GM12878 (cell line): ENCODE results near the gene MBD3. TPM values are rescaled to one million over a fixed set of nuclear protein-coding genes. Genes with fewer than 3 reads are reported as not detected.

ENCODE experiments used
- NR2C2 ChIP-seq: IDR thresholded peaks from 2 replicates; pipeline ENCODE4 v1.6.1; 2011; ENCODE audit warnings: borderline replicate concordance, low read depth; ENCODE audit not compliant: control insufficient read depth, insufficient read length
- SMC3 ChIP-seq: IDR thresholded peaks from 2 replicates; pipeline ENCODE4 v1.6.1; 2011; ENCODE audit warnings: low read length, improper control_type of control experiment, borderline replicate concordance
- SP1 ChIP-seq: IDR thresholded peaks from one replicate; pipeline ENCODE4 v1.6.1; 2011; ENCODE audit warnings: low read depth, low read length
- polyA plus RNA-seq, 11 experiments: library from polyadenylated mRNA; depleted of rRNA in 4 of 11; unstranded in 6 of 11; stranded (reverse) in 5 of 11; fragments of >200 nt; fragmentation: Nextera tagmentation in 4 of 11; fragmentation: Illumina TruSeq in 1 of 11; extraction: Ambion mirVana in 4 of 11; extraction: Trizol in 1 of 11; gene quantifications; 1 replicate in 1 of 11; 2 replicates in 10 of 11; pipeline versions ENCODE4 v1.2.1 to v1.2.3, GENCODE V29; 2011 to 2016; ENCODE audit warnings: inconsistent platforms in 2 of 11, missing spikeins in 2 of 11, low read depth in 1 of 11
- total RNA-seq, 4 experiments: library from RNA; depleted of rRNA in 3 of 4; stranded (reverse); fragments of >200 nt in 3 of 4; fragmentation: Illumina TruSeq in 1 of 4; extraction: Trizol in 1 of 4; gene quantifications; 2 replicates each; pipeline versions ENCODE4 v1.2.1 to v1.2.3, GENCODE V29; 2013 to 2021
- TF ChIP-seq, protein P1 (sequence below), 3 experiments: IDR thresholded peaks in 2 of 3; conservative IDR thresholded peaks in 1 of 3; 2 replicates each; pipeline ENCODE4 v1.5.1; 2011; ENCODE audit warnings: low read depth in 3 of 3, low read length in 3 of 3, mild to moderate bottlenecking in 3 of 3, control low read depth in 2 of 3, moderate library complexity in 2 of 3, inconsistent platforms in 1 of 3, mixed read lengths in 1 of 3; ENCODE audit not compliant: control insufficient read depth in 2 of 3, insufficient read depth in 1 of 3; ENCODE audit errors: extremely low read depth in 1 of 3
- TF ChIP-seq, protein P2 (sequence below): fragments of 450-650 bp; conservative IDR thresholded peaks from 2 replicates; pipeline ENCODE4 v1.6.1; 2017; ENCODE audit warnings: mild to moderate bottlenecking, moderate library complexity
- TF ChIP-seq, protein P3 (sequence below): IDR thresholded peaks from 2 replicates; pipeline ENCODE4 v1.6.1; 2011; ENCODE audit warnings: borderline replicate concordance, low read depth, mild to moderate bottlenecking, moderate library complexity, mixed read lengths, low read length; ENCODE audit not compliant: insufficient read depth; ENCODE audit errors: extremely low read length
- TF ChIP-seq, protein P4 (sequence below): fragments of 450-650 bp; IDR thresholded peaks from 2 replicates; pipeline ENCODE4 v1.6.1; 2017; ENCODE audit warnings: mild to moderate bottlenecking

The MBD3 gene
- total and polyA plus RNA-seq, 10 of the 15 experiments (the other 5 are each of a cell fraction or from before 2014, with no cell fraction given) = 0.13 to 107 (median 21.9) TPM

DNA sequence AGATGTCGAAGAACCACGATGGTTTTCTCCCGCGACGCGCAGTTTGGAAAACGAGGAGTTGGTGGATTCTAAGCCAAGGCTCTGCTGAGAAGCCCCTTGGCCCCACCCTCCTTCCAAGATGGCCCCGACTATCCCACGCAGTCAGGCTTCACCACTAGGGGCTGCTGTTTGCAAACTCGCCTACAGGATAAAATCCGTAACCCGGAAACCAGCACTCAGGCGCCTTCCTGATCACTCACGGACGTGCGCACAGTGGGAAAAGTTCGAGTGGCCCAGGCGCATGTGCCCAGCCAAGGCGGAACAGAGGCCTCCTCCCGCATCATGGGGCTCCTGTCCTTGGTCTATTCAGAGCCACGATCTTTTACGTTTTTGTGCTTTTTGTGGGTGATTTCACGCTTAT, 31.8 kb upstream of the MBD3 start (continued):
- TF ChIP-seq, protein P1, sequence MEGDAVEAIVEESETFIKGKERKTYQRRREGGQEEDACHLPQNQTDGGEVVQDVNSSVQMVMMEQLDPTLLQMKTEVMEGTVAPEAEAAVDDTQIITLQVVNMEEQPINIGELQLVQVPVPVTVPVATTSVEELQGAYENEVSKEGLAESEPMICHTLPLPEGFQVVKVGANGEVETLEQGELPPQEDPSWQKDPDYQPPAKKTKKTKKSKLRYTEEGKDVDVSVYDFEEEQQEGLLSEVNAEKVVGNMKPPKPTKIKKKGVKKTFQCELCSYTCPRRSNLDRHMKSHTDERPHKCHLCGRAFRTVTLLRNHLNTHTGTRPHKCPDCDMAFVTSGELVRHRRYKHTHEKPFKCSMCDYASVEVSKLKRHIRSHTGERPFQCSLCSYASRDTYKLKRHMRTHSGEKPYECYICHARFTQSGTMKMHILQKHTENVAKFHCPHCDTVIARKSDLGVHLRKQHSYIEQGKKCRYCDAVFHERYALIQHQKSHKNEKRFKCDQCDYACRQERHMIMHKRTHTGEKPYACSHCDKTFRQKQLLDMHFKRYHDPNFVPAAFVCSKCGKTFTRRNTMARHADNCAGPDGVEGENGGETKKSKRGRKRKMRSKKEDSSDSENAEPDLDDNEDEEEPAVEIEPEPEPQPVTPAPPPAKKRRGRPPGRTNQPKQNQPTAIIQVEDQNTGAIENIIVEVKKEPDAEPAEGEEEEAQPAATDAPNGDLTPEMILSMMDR (IDR thresholded peaks at IDR 0.05 in 2 of 3, conservative IDR thresholded peaks at IDR 0.05 in 1 of 3; ENCODE audit: control insufficient read depth in 2 of 3, extremely low read depth in 1 of 3, insufficient read depth in 1 of 3, low read depth in 3 of 3, low read length in 3 of 3) = peak; percentile 44 to 84 (median 69)
- TF ChIP-seq, protein P2, sequence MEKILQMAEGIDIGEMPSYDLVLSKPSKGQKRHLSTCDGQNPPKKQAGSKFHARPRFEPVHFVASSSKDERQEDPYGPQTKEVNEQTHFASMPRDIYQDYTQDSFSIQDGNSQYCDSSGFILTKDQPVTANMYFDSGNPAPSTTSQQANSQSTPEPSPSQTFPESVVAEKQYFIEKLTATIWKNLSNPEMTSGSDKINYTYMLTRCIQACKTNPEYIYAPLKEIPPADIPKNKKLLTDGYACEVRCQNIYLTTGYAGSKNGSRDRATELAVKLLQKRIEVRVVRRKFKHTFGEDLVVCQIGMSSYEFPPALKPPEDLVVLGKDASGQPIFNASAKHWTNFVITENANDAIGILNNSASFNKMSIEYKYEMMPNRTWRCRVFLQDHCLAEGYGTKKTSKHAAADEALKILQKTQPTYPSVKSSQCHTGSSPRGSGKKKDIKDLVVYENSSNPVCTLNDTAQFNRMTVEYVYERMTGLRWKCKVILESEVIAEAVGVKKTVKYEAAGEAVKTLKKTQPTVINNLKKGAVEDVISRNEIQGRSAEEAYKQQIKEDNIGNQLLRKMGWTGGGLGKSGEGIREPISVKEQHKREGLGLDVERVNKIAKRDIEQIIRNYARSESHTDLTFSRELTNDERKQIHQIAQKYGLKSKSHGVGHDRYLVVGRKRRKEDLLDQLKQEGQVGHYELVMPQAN = no peak
- TF ChIP-seq SP1 = no peak
- TF ChIP-seq NR2C2 = no peak
- TF ChIP-seq SMC3 = peak; percentile 38; the same call in 1 of the 2 replicates
- TF ChIP-seq, protein P3, sequence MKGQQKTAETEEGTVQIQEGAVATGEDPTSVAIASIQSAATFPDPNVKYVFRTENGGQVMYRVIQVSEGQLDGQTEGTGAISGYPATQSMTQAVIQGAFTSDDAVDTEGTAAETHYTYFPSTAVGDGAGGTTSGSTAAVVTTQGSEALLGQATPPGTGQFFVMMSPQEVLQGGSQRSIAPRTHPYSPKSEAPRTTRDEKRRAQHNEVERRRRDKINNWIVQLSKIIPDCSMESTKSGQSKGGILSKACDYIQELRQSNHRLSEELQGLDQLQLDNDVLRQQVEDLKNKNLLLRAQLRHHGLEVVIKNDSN = no peak
- TF ChIP-seq, protein P4, sequence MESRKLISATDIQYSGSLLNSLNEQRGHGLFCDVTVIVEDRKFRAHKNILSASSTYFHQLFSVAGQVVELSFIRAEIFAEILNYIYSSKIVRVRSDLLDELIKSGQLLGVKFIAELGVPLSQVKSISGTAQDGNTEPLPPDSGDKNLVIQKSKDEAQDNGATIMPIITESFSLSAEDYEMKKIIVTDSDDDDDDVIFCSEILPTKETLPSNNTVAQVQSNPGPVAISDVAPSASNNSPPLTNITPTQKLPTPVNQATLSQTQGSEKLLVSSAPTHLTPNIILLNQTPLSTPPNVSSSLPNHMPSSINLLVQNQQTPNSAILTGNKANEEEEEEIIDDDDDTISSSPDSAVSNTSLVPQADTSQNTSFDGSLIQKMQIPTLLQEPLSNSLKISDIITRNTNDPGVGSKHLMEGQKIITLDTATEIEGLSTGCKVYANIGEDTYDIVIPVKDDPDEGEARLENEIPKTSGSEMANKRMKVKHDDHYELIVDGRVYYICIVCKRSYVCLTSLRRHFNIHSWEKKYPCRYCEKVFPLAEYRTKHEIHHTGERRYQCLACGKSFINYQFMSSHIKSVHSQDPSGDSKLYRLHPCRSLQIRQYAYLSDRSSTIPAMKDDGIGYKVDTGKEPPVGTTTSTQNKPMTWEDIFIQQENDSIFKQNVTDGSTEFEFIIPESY = peak; percentile 79; the same call in 1 of the 2 replicates
